D721Med (cell line): ENCODE data around the gene CFAP221.
"Not testable (repeated sequence)": the region's sequence is repeated elsewhere in the genome, so short reads cannot be mapped to it uniquely, and the experiment has no call there.

Experiments used
- DNase-seq: peaks from one replicate; pipeline ENCODE4 v3.0.0; 2011; ENCODE audit warnings: low spot score; ENCODE audit not compliant: insufficient read length
- FAIRE-seq: peaks from 2 replicates; lab custom pipeline; 2011; peaks lifted over from hg19 to GRCh38; lab: Jason Lieb, UNC
- TF ChIP-seq, protein P1 (sequence below): IDR thresholded peaks from 2 replicates; pipeline ENCODE4 v1.5.1; 2012; ENCODE audit warnings: mild to moderate bottlenecking, control low read depth; ENCODE audit not compliant: insufficient read depth; ENCODE audit errors: missing control alignments

The CFAP221 gene

DNA sequence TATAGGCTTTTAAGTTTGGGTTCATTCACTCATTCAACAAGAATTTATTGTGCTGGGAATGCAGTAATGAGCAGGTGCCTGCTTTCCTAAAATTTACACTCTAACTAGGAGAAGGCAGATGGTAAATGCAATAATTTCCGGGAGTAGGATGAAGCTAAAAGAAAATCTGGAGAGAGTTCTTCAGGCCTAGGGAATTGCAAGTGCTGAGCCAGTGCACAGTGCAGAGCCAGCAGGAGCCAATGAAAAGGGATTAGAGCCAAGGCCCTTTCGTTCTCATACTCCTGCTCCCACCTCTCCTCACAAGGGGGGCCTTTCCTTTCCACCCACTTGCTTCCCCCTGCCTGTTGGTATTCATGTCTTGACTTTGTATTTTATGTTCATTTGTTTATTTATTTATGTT, 55.1 kb downstream of the CFAP221 start:
- TF ChIP-seq, protein P1, sequence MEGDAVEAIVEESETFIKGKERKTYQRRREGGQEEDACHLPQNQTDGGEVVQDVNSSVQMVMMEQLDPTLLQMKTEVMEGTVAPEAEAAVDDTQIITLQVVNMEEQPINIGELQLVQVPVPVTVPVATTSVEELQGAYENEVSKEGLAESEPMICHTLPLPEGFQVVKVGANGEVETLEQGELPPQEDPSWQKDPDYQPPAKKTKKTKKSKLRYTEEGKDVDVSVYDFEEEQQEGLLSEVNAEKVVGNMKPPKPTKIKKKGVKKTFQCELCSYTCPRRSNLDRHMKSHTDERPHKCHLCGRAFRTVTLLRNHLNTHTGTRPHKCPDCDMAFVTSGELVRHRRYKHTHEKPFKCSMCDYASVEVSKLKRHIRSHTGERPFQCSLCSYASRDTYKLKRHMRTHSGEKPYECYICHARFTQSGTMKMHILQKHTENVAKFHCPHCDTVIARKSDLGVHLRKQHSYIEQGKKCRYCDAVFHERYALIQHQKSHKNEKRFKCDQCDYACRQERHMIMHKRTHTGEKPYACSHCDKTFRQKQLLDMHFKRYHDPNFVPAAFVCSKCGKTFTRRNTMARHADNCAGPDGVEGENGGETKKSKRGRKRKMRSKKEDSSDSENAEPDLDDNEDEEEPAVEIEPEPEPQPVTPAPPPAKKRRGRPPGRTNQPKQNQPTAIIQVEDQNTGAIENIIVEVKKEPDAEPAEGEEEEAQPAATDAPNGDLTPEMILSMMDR: no peak
- FAIRE-seq (no peak), DNase-seq (no peak)

DNA sequence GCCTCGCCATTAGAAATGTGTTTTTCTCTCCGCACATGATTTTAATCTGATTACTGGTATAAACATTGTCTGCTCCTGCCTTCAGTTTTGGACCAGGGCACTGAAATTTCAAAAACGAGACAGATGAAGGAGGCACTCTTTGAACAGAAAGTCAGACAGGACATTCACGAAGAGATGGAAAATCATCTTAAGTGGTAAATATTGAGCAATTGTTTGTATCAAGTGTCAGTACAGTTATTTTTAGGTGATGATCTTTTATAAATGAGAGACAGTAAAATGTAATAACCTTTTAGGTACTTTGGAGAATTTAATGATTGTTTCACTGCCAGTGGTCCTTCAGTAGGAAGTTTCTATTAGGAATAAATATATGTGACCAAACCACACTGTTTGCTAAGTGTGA, 60.8 kb downstream of the CFAP221 start:
- TF ChIP-seq, protein P1: no peak
- FAIRE-seq (no peak), DNase-seq (no peak)

DNA sequence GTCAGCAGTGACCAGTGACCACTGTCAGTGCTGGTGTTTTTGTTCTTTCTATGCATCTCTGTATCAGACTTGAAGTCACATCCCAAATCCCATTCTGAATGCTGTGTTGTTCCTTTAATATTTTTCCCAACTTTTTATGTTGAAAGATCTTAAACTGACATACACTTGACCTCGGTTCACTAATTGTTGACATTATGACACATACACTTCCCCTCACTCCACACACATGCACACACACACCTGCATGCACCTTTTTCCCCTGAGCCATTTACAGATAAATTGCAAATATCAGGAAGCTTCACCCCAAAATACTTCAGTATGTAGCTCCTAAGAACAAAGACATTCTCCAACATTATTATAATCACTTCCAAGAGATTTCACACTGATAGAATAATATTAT, 62.4 kb downstream of the CFAP221 start:
- no peak for FAIRE-seq

DNA sequence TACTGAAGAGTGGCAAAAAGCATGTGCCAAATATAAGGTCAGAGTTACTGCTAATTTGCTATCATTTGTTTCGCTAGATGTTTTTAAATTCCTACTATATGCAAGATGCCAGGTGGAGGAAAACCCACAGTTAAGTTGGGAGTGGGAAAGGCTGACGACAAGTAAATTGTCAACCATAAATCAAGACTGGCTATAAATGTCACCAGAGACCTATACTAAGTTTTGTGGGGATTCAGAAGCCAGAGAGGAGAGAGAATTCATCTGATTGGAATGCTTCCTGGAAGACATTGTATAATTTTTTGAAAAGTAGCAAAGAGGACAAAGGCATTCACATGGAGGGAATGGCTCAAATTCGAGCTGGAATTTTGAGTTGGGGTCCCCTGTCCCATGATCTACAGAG, 64.3 kb downstream of the CFAP221 start:
- FAIRE-seq (no peak), DNase-seq (no peak)
- TF ChIP-seq, protein P1: no peak

More for the DNA sequence above, 62.4 kb downstream of the CFAP221 start:
- DNase-seq: no peak
- TF ChIP-seq, protein P1: no peak

DNA sequence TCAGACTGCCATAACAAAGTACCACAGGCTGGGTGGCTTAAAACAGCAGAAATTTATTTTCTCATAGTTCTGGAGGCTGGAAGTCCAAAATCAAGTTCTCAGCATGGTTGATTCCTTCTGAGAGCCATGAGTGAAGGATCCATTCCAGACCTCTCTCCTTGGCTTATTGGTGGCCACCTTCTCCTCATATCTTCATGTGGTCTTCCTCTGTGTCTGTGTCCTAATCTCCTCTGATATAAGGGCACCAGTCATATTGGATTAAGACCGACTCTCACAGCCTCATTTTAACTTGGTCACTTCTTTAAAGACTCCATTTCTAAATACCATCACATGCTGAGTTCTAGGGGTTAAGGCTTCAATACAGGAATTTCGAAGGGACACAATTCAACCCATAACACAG, 65.1 kb downstream of the CFAP221 start:
- TF ChIP-seq, protein P1: no peak
- no peak for DNase-seq
- no peak for FAIRE-seq

DNA sequence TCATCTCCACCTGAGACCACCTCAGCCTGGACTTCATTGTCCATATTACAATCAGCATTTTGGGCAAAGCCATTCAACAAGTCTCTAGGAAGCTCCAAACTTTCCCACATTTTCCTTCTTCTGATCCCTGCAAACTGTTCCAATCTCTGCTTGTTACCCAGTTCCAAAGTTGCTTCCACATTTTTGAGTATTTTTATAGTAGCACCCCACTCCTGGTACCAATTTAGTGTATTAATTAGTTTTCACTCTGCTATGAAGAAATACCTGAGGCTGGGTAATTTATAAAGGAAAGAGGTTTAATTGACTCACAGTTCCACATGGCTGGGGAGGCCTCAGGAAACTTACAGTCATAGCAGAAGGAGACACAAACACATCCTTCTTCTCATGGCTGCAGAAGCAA, 69.9 kb downstream of the CFAP221 start:
- DNase-seq, FAIRE-seq: not testable (repeated sequence)

DNA sequence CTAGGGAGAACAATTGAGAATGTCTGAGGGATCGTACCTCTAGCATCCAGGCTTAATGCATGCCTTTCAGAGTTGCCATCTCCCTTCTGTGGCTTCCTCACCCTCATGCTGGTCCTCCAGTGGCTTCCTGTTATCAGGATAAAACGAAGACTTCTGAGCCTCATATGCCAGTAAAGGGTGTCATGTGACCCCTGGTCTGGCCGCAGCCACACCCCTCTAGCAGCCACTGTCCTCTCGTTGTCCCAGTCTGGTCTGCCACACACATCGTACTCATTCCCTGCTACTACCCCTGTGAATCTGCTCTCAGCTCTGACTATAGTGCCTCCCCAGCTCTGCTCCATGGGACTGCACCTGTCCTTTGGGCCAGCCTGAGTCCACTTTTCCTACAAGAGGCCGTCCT, 72.2 kb downstream of the CFAP221 start:
- FAIRE-seq (no peak), DNase-seq (no peak)
- TF ChIP-seq, protein P1: no peak

DNA sequence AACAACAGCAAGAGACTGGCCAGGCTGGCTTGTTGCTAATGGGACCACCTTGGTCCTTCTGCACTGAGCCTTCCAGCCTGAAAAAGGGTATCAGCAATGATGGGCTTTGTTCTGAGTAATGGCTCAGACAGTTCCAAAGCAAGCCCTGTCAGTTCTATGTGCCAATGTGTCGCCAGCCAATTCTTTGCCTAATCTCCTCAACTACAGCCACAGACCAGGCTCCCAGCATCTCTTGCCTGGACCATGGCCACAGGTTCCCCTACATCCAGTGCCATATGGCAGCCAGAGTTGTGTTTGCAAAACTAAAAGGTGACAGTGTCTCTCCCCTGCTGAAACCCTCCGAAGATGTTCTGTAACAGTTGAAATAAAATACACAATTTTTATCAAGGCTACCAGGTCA, 73.2 kb downstream of the CFAP221 start:
- TF ChIP-seq, protein P1: no peak
- FAIRE-seq (no peak), DNase-seq (no peak)

DNA sequence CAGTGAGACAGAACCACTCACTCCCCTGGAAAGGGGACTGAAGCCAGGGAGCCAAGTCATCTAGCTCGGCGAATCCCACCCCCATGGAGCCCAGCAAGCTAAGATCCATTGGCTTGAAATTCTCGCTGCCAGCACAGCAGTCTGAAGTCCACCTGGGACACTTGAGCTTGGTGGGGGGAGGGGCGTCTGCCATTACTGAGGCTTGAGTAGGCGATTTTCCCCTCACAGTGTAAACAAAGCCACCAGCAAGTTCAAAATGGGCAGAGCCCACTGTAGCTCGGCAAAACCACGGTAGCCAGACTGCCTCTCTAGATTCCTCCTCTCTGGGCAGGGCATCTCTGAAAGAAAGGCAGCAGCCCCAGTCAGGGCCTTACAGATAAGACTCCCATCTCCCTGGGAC, 74.5 kb downstream of the CFAP221 start:
- not testable (repeated sequence) for FAIRE-seq, DNase-seq
